Activated CD4-positive, alpha-beta memory T cell treated with anti-CD3 and anti-CD28 coated beads, Interleukin-2, amount 10 ng/mL, durations not matched to agents 7 days and 5 days (primary cell): ENCODE data around the gene PDCD11. TPM values are rescaled to one million over a fixed set of nuclear protein-coding genes. Genes with fewer than 3 reads are reported as not detected.
A peak's percentile ranks its signal among the peaks of the same experiment; 100 is the strongest.

Experiments
- CTCF ChIA-PET: fragments of 350-600 bp; sonication (Branson Sonifier 250); formaldehyde crosslinking; loops from one replicate; lab custom pipeline; 2021; ENCODE audit warnings: antibody characterized with exemption, inconsistent platforms; lab: Charles Lee
- POLR2A ChIA-PET: fragments of 350-600 bp; sonication (Branson Sonifier 250); formaldehyde crosslinking; loops from one replicate; lab custom pipeline; 2021; ENCODE audit warnings: antibody characterized with exemption; lab: Charles Lee
- DNase-seq: peaks from one replicate; pipeline ENCODE4 v3.0.0-alpha.2; 2020
- H3K27ac Mint-ChIP-seq: one replicate; pipeline ENCODE4 v1.8.0; 2021; ENCODE audit warnings: mild to moderate bottlenecking, mixed read lengths
- H3K27me3 Mint-ChIP-seq: one replicate; pipeline ENCODE4 v1.8.0; 2021; ENCODE audit warnings: mixed read lengths
- H3K36me3 Mint-ChIP-seq: one replicate; pipeline ENCODE4 v1.8.0; 2021; ENCODE audit warnings: low read depth, mixed read lengths
- H3K4me1 Mint-ChIP-seq: one replicate; pipeline ENCODE4 v1.8.0; 2021; ENCODE audit warnings: mixed read lengths
- H3K4me3 Mint-ChIP-seq: one replicate; pipeline ENCODE4 v1.8.0; 2021; ENCODE audit warnings: mild to moderate bottlenecking, mixed read lengths
- H3K9me3 Mint-ChIP-seq: one replicate; pipeline ENCODE4 v1.8.0; 2021; ENCODE audit warnings: mixed read lengths
- total RNA-seq, 2 experiments: library from RNA; stranded (reverse); gene quantifications; one replicate each; pipeline ENCODE4 v1.2.3, GENCODE V29; 2021

PDCD11 gene
- total RNA-seq, 2 experiments from 2014 or later = 38.9 to 39.6 TPM

DNA sequence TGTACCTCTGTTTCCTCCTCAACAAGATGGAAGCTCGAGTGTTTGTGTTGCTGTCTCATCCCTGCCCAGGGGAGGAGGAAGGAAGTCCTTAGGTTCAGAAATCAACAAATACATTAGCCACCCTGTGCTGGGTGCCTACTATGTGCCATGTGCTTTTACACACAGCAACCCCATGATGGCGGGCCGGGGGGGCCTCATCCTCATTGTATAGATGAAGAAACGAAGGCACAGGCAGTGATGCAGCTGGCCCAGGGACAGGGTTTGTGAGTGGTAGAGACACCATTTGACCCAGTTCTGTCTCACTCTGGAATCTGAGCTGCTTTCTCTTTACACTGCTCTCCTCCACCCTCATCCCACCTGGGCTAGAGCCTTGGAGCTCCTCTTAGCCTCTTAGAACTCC lies 57.6 kb downstream of the PDCD11 start:
- POLR2A ChIA-PET = interaction anchor here (0.6 to 6.6 kb wide), 8 partner anchors 11 to 294 kb away, joined by 3 to 87 read pairs (median 4); no protein-coding TSS in a partner anchor
- Mint-ChIP-seq H3K4me1 (peaks cover 58% of the 10 kb centered on the region), H3K4me3 (peak overlapping the region; percentile 96), H3K9me3 (no peaks in the 10 kb centered on the region), H3K27me3 (no peaks in the 10 kb centered on the region), H3K36me3 (peaks cover 31% of the 10 kb centered on the region), H3K27ac (no peak overlapping the region)
- no peak for DNase-seq
- CTCF ChIA-PET = interaction anchor here (0.9 to 3.2 kb wide), 5 partner anchors 12 to 35 kb away, joined by 3 to 17 read pairs (median 4); no protein-coding TSS in a partner anchor

DNA sequence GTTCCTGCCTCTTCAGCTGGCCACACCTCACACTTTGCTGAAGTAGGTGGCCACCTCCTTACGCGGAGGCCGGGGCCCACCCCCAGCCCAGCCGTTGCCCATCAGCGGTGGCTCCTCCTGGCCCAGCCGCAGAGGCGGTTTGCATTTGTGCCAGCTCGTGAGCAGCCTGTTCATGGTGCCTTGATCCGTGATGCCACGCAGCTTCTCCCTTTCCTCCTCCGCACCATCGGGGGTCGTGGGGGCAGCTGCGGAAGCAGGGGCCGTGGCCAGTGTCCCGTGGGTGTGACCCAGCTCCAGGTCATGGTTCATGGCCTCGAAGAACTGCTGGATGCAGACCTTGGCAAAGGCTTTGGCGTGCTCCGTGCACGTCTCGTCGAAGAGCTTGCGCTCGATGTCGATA lies 58.8 kb downstream of the PDCD11 start:
- Mint-ChIP-seq H3K4me3 (no peak overlapping the region), H3K36me3 (peaks cover 19% of the 10 kb centered on the region), H3K9me3 (no peaks in the 10 kb centered on the region), H3K27me3 (no peaks in the 10 kb centered on the region), H3K27ac (no peak overlapping the region), H3K4me1 (peaks cover 58% of the 10 kb centered on the region)
- ChIA-PET CTCF (interaction anchor here (1.3 to 1.6 kb wide), 3 partner anchors 11 to 41 kb away, joined by 3 to 5 read pairs (median 4); no protein-coding TSS in a partner anchor), POLR2A (interaction anchor here (0.8 to 1.2 kb wide), 3 partner anchors 11 to 25 kb away, joined by 3 read pairs; no protein-coding TSS in a partner anchor)
- no peak for DNase-seq

DNA sequence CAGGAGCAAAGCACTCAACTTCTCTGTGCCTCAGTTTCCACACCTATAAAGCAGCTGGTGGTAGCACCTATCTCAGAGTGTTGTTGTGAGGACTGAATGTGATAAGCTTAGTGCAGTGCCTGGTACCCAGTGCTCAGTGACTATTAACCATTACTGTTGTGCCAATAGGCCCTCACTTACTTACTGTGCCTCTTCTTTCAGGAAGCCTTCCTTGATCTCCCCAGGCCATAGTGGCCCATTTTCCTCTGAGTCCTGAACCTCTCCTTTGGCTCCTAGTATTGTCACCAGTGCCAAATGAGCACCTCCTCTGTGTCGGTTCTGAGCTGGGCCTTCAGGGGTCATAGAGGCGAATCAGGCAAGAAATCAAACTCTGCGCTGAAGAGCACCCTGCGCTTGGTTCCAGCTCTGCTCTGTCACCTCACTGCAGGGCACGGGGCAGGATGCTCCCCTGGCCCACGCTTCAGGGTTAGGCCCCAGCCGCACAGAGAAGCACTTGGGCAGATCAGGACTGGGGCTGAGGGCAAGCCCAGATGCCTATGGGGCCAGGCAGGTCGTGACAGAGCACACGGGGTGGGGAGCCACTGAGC lies 59.7 kb downstream of the PDCD11 start:
- POLR2A ChIA-PET = interaction anchor here (0.7 to 1.2 kb wide), 3 partner anchors 10 to 15 kb away, joined by 3 to 5 read pairs (median 3); no protein-coding TSS in a partner anchor
- no peak overlapping the region for H3K4me3 Mint-ChIP-seq
- CTCF ChIA-PET = interaction anchor here (0.7 to 1.4 kb wide), 2 partner anchors 21 to 29 kb away, joined by 3 to 5 read pairs; no protein-coding TSS in a partner anchor
- no peaks in the 10 kb centered on the region for H3K9me3 Mint-ChIP-seq
- H3K27me3 Mint-ChIP-seq = no peaks in the 10 kb centered on the region
- H3K27ac Mint-ChIP-seq = no peak overlapping the region
- DNase-seq = no peak
- H3K36me3 Mint-ChIP-seq = peaks cover 10% of the 10 kb centered on the region
- H3K4me1 Mint-ChIP-seq = peaks cover 50% of the 10 kb centered on the region

DNA sequence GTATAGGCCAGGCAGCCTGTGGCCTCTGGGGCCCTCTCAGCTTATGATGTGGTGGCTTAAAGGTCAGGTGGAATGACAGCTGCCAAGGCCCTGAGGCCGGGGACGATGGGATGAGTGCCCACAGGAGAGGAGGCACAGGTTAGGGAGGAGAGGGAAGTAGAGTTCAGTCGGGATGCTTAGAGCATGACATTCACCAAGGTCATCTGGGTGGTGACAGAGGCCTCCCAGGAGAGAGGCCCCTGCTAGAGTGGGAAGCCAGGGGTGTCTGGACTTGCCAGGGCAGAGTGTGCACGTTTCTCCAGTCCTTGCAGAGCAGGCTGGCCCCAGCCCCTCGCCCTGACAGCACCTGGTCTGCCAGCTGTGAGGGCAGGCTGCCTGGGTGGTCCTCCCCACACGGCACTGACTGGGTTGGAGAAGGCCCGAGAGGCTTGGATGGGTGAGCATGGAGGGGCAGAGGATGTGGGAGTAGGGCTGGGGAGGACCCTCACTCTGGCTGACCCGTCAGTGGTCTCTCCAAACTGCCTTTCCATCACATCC lies 60.8 kb downstream of the PDCD11 start:
- no peak for DNase-seq
- no peak overlapping the region for H3K4me3 Mint-ChIP-seq
- ChIA-PET CTCF (interaction anchor here (0.6 to 1.0 kb wide), 2 partner anchors 9 to 104 kb away, joined by 3 read pairs; no protein-coding TSS in a partner anchor), POLR2A (no interaction called here)
- peaks cover 48% of the 10 kb centered on the region for H3K4me1 Mint-ChIP-seq
- peaks cover 7% of the 10 kb centered on the region for H3K36me3 Mint-ChIP-seq
- H3K9me3 Mint-ChIP-seq = no peaks in the 10 kb centered on the region
- H3K27me3 Mint-ChIP-seq = no peaks in the 10 kb centered on the region
- peak overlapping the region; percentile 24 for H3K27ac Mint-ChIP-seq

DNA sequence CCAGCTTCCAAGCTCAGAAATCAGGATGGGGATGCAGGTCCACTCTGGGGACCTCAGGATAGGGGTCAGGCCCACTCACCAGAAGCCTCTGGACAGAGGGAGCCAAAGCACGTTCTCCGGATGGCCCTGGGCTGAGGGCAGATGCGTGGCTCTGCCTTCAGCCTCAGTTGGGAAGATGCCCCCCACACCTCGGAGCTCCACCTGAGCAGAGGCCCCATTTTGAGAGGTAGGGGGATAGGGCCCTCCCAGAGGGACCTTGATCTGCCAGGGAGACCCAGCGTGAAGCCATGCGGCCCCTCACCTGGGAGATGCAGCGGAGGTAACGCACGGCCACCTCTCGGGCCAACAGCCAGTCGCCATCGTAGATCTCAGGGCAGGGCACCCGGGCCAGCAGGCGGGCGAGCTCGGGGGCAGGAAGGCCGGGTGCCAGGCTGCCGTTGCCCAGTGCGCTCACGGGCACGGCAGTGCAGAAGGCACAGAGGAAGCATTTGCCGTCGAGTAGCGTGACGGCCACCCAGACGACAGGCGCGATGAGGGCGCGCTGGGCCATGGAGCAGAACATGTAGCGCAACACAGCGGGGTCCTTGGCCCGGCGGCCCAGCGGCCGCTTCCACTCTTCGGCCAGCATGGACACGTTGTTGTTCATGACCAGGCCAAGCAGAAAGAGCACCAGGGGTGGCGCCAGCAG lies 61.6 kb downstream of the PDCD11 start:
- Mint-ChIP-seq H3K9me3 (no peaks in the 10 kb centered on the region), H3K27ac (no peak overlapping the region), H3K27me3 (peaks cover 3% of the 10 kb centered on the region), H3K4me3 (no peak overlapping the region), H3K4me1 (peaks cover 42% of the 10 kb centered on the region), H3K36me3 (peaks cover 3% of the 10 kb centered on the region)
- no peak for DNase-seq
- POLR2A ChIA-PET = interaction anchor here (1.6 to 2.3 kb wide), 2 partner anchors 11 to 13 kb away, joined by 6 to 14 read pairs; no protein-coding TSS in a partner anchor
- CTCF ChIA-PET = interaction anchor here (1.2 kb wide), 1 partner anchor 12 kb away, joined by 3 read pairs; no protein-coding TSS in a partner anchor

DNA sequence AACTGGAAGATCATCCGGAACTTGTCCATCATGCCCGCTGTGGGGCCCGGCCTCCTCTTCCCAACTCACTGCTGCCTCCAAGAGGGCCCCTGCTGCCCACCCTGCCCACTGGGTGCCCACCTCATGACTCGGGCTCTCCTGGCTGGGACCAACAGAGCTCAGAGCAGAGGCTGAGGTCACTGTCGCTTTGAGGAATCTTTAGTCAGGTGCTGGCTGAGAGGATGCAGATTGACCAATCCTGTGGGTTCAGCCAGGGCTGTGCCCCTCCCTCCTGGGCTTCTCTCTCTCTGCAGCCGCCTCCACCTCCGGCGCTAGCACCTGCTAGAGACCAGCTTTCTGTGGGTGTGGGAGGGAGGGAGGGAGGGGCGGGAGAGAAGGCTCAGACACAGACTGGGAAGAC lies 62.3 kb downstream of the PDCD11 start, which contains the start of gene CALHM1:
Gene CALHM1 (minus strand): TSS at position 181 of the 400 bp plus-strand sequence. CDS start 149 bp downstream, at position 32.
- Mint-ChIP-seq H3K4me1 (peaks cover 36% of the 10 kb centered on the region), H3K4me3 (peak within 1 kb of the TSS; percentile 21), H3K9me3 (no peaks in the 10 kb centered on the region), H3K27ac (peak within 1 kb of the TSS; percentile 71), H3K36me3 (no peaks in the 10 kb centered on the region), H3K27me3 (peaks cover 9% of the 10 kb centered on the region)
- CTCF ChIA-PET = interaction anchor here (1.2 to 1.6 kb wide), 2 partner anchors 11 to 24 kb away, joined by 3 to 5 read pairs; no protein-coding TSS in a partner anchor
- peak; percentile 42 for DNase-seq
- POLR2A ChIA-PET = interaction anchor here (1.6 to 2.3 kb wide), 2 partner anchors 10 to 13 kb away, joined by 6 to 14 read pairs; no protein-coding TSS in a partner anchor

DNA sequence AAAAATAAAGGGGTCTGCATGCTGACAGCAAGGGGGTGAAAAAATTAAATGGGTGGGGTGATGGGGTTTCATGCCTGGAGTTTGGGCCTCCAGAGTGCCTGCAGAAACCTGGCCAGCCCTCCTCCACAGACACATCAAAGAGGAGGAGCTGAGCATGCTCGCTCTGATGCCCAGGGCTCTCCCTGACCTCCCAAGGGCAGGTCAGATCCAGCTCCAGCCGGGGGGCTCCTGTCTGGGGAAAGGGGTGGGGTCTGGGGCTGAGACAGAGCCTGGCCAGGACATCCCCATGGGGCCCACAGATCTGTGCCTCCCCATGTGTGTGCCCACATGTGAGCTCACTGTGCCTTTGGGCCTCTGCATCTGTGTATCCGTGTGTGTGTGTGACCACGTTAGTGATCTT lies 63.2 kb downstream of the PDCD11 start:
- peaks cover 14% of the 10 kb centered on the region for H3K27me3 Mint-ChIP-seq
- peaks cover 29% of the 10 kb centered on the region for H3K4me1 Mint-ChIP-seq
- no peaks in the 10 kb centered on the region for H3K9me3 Mint-ChIP-seq
- ChIA-PET POLR2A (interaction anchor here (0.9 to 2.3 kb wide), 4 partner anchors 8 to 16 kb away, joined by 3 to 14 read pairs (median 4); no protein-coding TSS in a partner anchor), CTCF (interaction anchor here (1.6 kb wide), 1 partner anchor 23 kb away, joined by 5 read pairs; no protein-coding TSS in a partner anchor)
- H3K27ac Mint-ChIP-seq = peak overlapping the region; percentile 71
- no peaks in the 10 kb centered on the region for H3K36me3 Mint-ChIP-seq
- no peak overlapping the region for H3K4me3 Mint-ChIP-seq
- DNase-seq = no peak

DNA sequence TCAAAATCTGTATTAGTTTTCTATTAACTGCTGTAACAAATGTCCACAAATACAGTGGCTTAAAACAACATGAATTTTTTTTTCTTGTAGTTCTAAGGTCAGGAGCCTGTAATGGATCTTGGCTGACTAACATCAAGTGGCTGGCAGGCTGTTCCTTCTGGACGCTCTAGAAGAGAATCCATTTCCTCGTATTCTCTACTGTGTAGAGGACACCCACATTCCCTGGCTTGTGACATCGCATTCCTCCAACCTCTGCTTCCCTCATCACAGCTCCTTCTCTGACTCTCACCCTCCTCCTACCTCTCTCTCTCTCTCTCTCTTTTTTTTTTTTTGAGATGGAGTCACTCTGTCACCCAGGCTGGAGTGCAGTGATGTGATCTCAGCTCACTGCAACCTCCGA lies 67.1 kb downstream of the PDCD11 start:
- Mint-ChIP-seq H3K36me3 (peaks cover 4% of the 10 kb centered on the region), H3K4me3 (no peak overlapping the region), H3K27ac (no peak overlapping the region), H3K4me1 (peaks cover 41% of the 10 kb centered on the region), H3K9me3 (no peaks in the 10 kb centered on the region), H3K27me3 (peaks cover 14% of the 10 kb centered on the region)
- ChIA-PET CTCF (interaction anchor here (0.6 to 1.4 kb wide), 3 partner anchors 12 to 567 kb away, joined by 3 to 7 read pairs (median 4); partner anchors contain the start of gene CALHM2), POLR2A (interaction anchor here (1.9 to 2.5 kb wide), 2 partner anchors 9 to 12 kb away, joined by 5 to 11 read pairs; partner anchors contain the start of gene CALHM2)
- DNase-seq = no peak

DNA sequence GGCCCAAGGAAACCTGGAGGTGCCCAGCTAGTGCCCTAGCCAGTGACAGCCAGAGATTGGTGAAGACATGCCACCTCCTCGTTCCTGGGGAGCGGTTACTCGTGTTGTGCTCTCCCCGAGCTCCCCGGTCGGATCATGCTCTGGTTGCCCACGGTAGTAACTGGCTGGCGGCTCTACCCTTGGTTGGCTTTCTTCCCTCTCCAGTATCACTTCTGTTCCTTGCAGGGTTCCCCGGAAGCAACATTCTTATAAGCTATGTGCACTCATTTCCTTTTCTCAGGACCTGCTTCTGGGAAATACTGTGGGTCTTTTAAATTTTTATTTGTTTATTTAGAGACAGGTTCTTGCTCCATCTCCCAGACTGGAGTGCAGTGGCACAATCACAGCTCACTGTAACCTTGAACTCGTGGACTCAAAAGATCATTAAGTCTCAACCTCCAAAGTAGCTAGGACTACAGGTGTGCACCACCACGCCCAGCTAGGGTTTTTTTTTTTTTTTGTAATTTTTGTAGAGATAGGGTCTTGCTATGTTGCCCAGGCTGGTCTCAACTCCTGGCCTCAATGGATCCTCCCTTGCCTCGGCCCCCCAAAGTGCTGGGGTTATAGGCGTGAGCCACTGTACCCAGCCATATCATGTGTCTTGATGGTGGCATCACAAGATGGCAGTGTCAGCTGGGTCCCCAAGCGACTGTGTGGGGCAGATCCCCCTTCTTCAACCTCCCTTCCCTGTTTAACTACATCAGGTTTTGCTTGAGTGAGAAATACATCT lies 69.2 kb downstream of the PDCD11 start:
- H3K4me1 Mint-ChIP-seq = peaks cover 41% of the 10 kb centered on the region
- DNase-seq = no peak
- no peak overlapping the region for H3K4me3 Mint-ChIP-seq
- peaks cover 14% of the 10 kb centered on the region for H3K27me3 Mint-ChIP-seq
- no peak overlapping the region for H3K27ac Mint-ChIP-seq
- ChIA-PET CTCF (interaction anchor here (0.5 to 1.3 kb wide), 5 partner anchors 9 to 112 kb away, joined by 3 to 4 read pairs (median 3); no protein-coding TSS in a partner anchor), POLR2A (interaction anchor here (0.7 to 1.6 kb wide), 5 partner anchors 10 to 27 kb away, joined by 3 to 6 read pairs (median 3); partner anchors contain the start of gene CALHM2)
- H3K9me3 Mint-ChIP-seq = no peaks in the 10 kb centered on the region
- peaks cover 12% of the 10 kb centered on the region for H3K36me3 Mint-ChIP-seq

DNA sequence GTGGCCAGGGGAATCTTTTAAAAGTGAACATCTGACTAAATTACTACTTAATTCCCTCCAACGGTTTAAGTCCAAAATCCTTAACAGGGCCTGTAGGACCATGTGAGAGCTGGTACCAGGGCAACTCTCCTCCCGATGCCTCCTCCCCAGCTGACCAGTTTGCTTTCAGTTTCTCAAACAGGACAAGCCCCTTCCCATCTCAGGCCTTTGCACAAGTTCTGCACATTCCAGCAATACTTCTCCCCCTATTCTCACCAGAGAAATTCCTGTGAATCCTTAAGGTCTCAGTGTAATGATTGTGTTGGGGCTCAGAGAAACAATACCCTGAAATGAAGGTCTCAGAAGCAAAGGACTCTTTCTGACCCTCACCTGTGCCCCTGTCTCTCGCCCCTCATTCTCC lies 70.3 kb downstream of the PDCD11 start:
- peaks cover 51% of the 10 kb centered on the region for H3K4me1 Mint-ChIP-seq
- H3K27ac Mint-ChIP-seq = no peak overlapping the region
- no peaks in the 10 kb centered on the region for H3K9me3 Mint-ChIP-seq
- H3K36me3 Mint-ChIP-seq = peaks cover 17% of the 10 kb centered on the region
- H3K27me3 Mint-ChIP-seq = peaks cover 14% of the 10 kb centered on the region
- CTCF ChIA-PET = interaction anchor here (1.3 kb wide), 1 partner anchor 12 kb away, joined by 4 read pairs; no protein-coding TSS in a partner anchor
- DNase-seq = no peak
- POLR2A ChIA-PET = interaction anchor here (1.6 kb wide), 1 partner anchor 15 kb away, joined by 6 read pairs; the partner anchor contains the start of gene CALHM2
- no peak overlapping the region for H3K4me3 Mint-ChIP-seq

DNA sequence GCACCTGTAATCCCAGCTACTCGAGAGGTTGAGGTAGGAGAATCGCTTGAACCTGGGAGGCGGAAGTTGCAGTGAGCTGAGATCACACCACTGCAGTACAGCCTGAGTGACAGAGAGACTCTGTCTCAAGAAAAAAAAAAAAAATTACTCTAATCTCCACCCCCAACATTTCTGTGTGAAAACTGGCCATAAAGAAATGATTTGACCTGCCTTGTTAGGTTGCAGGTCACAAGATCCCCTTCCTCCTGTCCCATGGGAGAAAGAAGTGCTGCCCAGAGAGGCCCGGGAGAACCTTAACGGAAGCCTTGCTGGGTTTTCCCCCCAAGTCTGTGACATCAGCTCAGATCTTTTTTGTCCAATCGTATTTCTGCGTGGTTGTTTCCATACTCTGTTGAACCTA lies 71.0 kb downstream of the PDCD11 start:
- POLR2A ChIA-PET = no interaction called here

More for the DNA sequence above, 71.0 kb downstream of the PDCD11 start:
- Mint-ChIP-seq H3K36me3 (peaks cover 17% of the 10 kb centered on the region), H3K9me3 (no peaks in the 10 kb centered on the region), H3K27me3 (peaks cover 14% of the 10 kb centered on the region), H3K4me3 (no peak overlapping the region), H3K4me1 (peaks cover 58% of the 10 kb centered on the region), H3K27ac (peak overlapping the region; percentile 9)
- DNase-seq = no peak
- CTCF ChIA-PET = no interaction called here
